Progenitor cell of endocrine pancreas (in vitro differentiated cells): ENCODE measurements around the gene LCE3B. TPM values are rescaled to one million over a fixed set of nuclear protein-coding genes. Genes with fewer than 3 reads are reported as not detected.

Experiments used
- DNase-seq: peaks from one replicate; pipeline ENCODE4 v3.0.0; 2021; ENCODE audit warnings: low spot score; ENCODE audit not compliant: unreplicated experiment
- H3K27ac Mint-ChIP-seq: 2 replicates; pipeline ENCODE4 v1.8.0; 2021; ENCODE audit warnings: mild to moderate bottlenecking, moderate library complexity, mixed read lengths
- H3K27me3 Mint-ChIP-seq: 2 replicates; pipeline ENCODE4 v1.8.0; 2021; ENCODE audit warnings: mixed read lengths
- H3K36me3 Mint-ChIP-seq: 2 replicates; pipeline ENCODE4 v1.8.0; 2022; ENCODE audit warnings: mixed read lengths; ENCODE audit not compliant: insufficient read depth
- H3K4me1 Mint-ChIP-seq: 2 replicates; pipeline ENCODE4 v1.8.0; 2021; ENCODE audit warnings: low read depth, mixed read lengths
- H3K4me3 Mint-ChIP-seq: 2 replicates; pipeline ENCODE4 v1.8.0; 2021; ENCODE audit warnings: low read depth, mild to moderate bottlenecking, moderate library complexity, mixed read lengths
- H3K9me3 Mint-ChIP-seq: 2 replicates; pipeline ENCODE4 v1.8.0; 2021; ENCODE audit warnings: low read depth, mixed read lengths
- CTCF ChIP-seq: fragments of 200-600 bp; sonication (generic); IDR thresholded peaks from one replicate; pipeline ENCODE4 v1.5.0; 2021; ENCODE audit warnings: antibody characterized with exemption, mild to moderate bottlenecking; ENCODE audit not compliant: unreplicated experiment
- total RNA-seq: library from RNA; stranded (reverse); gene quantifications from 2 replicates; pipeline ENCODE4 v1.2.1, GENCODE V29; 2021

LCE3B gene
- total RNA-seq, 1 donor from 2014 or later, result not detected

- H3K27me3 Mint-ChIP-seq, result no peaks in the 10 kb centered on the region
- H3K4me3 Mint-ChIP-seq, result no peak within 1 kb of the TSS
- TF ChIP-seq CTCF, result no peak
- H3K9me3 Mint-ChIP-seq, result peaks cover 47% of the 10 kb centered on the region
- H3K4me1 Mint-ChIP-seq, result no peaks in the 10 kb centered on the region
- H3K36me3 Mint-ChIP-seq, result no peaks in the 10 kb centered on the region
- DNase-seq, result no peak
- H3K27ac Mint-ChIP-seq, result no peak within 1 kb of the TSS
Measured at GRCh38 chr1:152580433-152580832, 33.2 kb upstream of the LCE3B start, which contains the start of gene LCE3D. Gene LCE3D (minus strand): TSS chr1:152580516. CDS start chr1:152579936, 580 bp downstream.

- H3K27ac Mint-ChIP-seq, result no peak overlapping the region
- peaks cover 48% of the 10 kb centered on the region for H3K9me3 Mint-ChIP-seq
- no peak for DNase-seq
- no peak overlapping the region for H3K4me3 Mint-ChIP-seq
- TF ChIP-seq CTCF, result no peak
- no peaks in the 10 kb centered on the region for H3K27me3 Mint-ChIP-seq
- H3K4me1 Mint-ChIP-seq, result no peaks in the 10 kb centered on the region
- H3K36me3 Mint-ChIP-seq, result no peaks in the 10 kb centered on the region
Measured at GRCh38 chr1:152582647-152583046, 31.0 kb upstream of the LCE3B start.

GRCh38 chr1:152585586-152585985 lies 28.0 kb upstream of the LCE3B start:
- Mint-ChIP-seq H3K4me1 (no peaks in the 10 kb centered on the region), H3K4me3 (no peak overlapping the region), H3K9me3 (peaks cover 43% of the 10 kb centered on the region), H3K27me3 (no peaks in the 10 kb centered on the region), H3K36me3 (no peaks in the 10 kb centered on the region), H3K27ac (no peak overlapping the region)
- no peak for DNase-seq
- TF ChIP-seq CTCF, result no peak

- no peak overlapping the region for H3K27ac Mint-ChIP-seq
- peaks cover 10% of the 10 kb centered on the region for H3K9me3 Mint-ChIP-seq
- no peak for DNase-seq
- no peaks in the 10 kb centered on the region for H3K27me3 Mint-ChIP-seq
- H3K4me1 Mint-ChIP-seq, result no peaks in the 10 kb centered on the region
- TF ChIP-seq CTCF, result no peak
- no peak overlapping the region for H3K4me3 Mint-ChIP-seq
- H3K36me3 Mint-ChIP-seq, result no peaks in the 10 kb centered on the region
Measured at GRCh38 chr1:152596986-152597385, 16.6 kb upstream of the LCE3B start.

GRCh38 chr1:152599934-152600333 lies 13.7 kb upstream of the LCE3B start, which contains the start of gene LCE3C:
Gene LCE3C (plus strand): TSS chr1:152600234. CDS start chr1:152600732, 498 bp downstream.
- Mint-ChIP-seq H3K36me3 (no peaks in the 10 kb centered on the region), H3K4me1 (no peaks in the 10 kb centered on the region), H3K4me3 (no peak within 1 kb of the TSS), H3K27ac (no peak within 1 kb of the TSS), H3K9me3 (peaks cover 11% of the 10 kb centered on the region), H3K27me3 (no peaks in the 10 kb centered on the region)
- no peak for DNase-seq
- TF ChIP-seq CTCF, result no peak
